Right ventricle myocardium superior (tissue), 1 donor: ENCODE results near the gene GAS2L1. TPM values are rescaled to one million over a fixed set of nuclear protein-coding genes. Genes with fewer than 3 reads are reported as not detected.

ENCODE experiments used
- ATAC-seq: fragments of 200-7000 bp; cut with Tn5 transposase; one replicate; pipeline ENCODE4 v1.9.1; 2020; ENCODE audit warnings: mild to moderate bottlenecking; ENCODE audit not compliant: poor library complexity
- DNase-seq: peaks from one replicate; pipeline ENCODE4 v3.0.0-alpha.2; 2020
- intact Hi-C: fragments of 100-400 bp; cut with DNase I; formaldehyde crosslinking; loops from one replicate; pipeline ENCODE4 v1.11.2; 2022
- long read RNA-seq: library from polyadenylated mRNA; unstranded; transcript quantifications from one replicate; pipeline ENCODE4 v2.0.0, GENCODE V29; 2021
- total RNA-seq: library from RNA; stranded (reverse); fragmentation: NEBNext Ultra II Directional; extraction: Animal tissue kit (Norgen Biotek cat#: 25700); gene quantifications from one replicate; pipeline ENCODE4 v1.2.1, GENCODE V29; 2021
- donor health status: DM: no; HTN: yes; CAD: no; lungs with severe emphysema.

GAS2L1 gene
- 24.4 TPM for total RNA-seq
- long read RNA-seq, transcript GAS2L1-208 (6 exons, 2,925 nt): major isoform, 79 of 154 reads
- long read RNA-seq, transcript GAS2L1-206 (5 exons, 2,238 nt): minor isoform, 7 of 154 reads
- long read RNA-seq, partial matches to known transcripts: 13 of 154 reads
- long read RNA-seq, other reads (novel, unspliced or antisense): 51 of 154 reads

GRCh38 chr22:29306175-29306834 lies at the start of gene GAS2L1:
Gene GAS2L1, plus strand, starts transcription at chr22:29306650. Its CDS starts 1,456 bp downstream, at chr22:29308106.
- peak; percentile 74 for ATAC-seq
- intact Hi-C loops: loop anchor here (2.0 to 5.0 kb wide), 2 partner anchors 38 to 51 kb away; partner anchors contain the start of gene EWSR1
- peak; percentile 93 for DNase-seq

- ATAC-seq: no peak
- intact Hi-C loops: no loop called here
Measured at GRCh38 chr22:29257751-29258181, 48.7 kb upstream of the GAS2L1 start.

GRCh38 chr22:29258407-29259252 lies 47.8 kb upstream of the GAS2L1 start:
- intact Hi-C loops: no loop called here
- DNase-seq (no peak), ATAC-seq (no peak)

More at GRCh38 chr22:29257751-29258181, 48.7 kb upstream of the GAS2L1 start:
- DNase-seq: no peak

- intact Hi-C loops: no loop called here
- DNase-seq: no peak
- ATAC-seq: no peak
Measured at GRCh38 chr22:29259253-29259899, 47.1 kb upstream of the GAS2L1 start.

GRCh38 chr22:29260031-29260560 lies 46.4 kb upstream of the GAS2L1 start:
- ATAC-seq (no peak), DNase-seq (no peak)
- intact Hi-C loops: no loop called here

- intact Hi-C loops: no loop called here
- ATAC-seq (no peak), DNase-seq (no peak)
Measured at GRCh38 chr22:29260601-29261315, 45.7 kb upstream of the GAS2L1 start.

- ATAC-seq: no peak
- DNase-seq: no peak
- intact Hi-C loops: no loop called here
Measured at GRCh38 chr22:29263791-29264276, 42.6 kb upstream of the GAS2L1 start.

- DNase-seq (no peak), ATAC-seq (no peak)
- intact Hi-C loops: no loop called here
Measured at GRCh38 chr22:29265305-29265704, 41.1 kb upstream of the GAS2L1 start.

- intact Hi-C loops: no loop called here
- ATAC-seq: no peak
- no peak for DNase-seq
Measured at GRCh38 chr22:29265929-29266328, 40.5 kb upstream of the GAS2L1 start.

- ATAC-seq: no peak
Measured at GRCh38 chr22:29266564-29267461, 39.6 kb upstream of the GAS2L1 start.

GRCh38 chr22:29267462-29267857 lies 39.0 kb upstream of the GAS2L1 start:
- ATAC-seq (no peak), DNase-seq (no peak)
- intact Hi-C loops: no loop called here

More at GRCh38 chr22:29266564-29267461, 39.6 kb upstream of the GAS2L1 start:
- intact Hi-C loops: no loop called here
- no peak for DNase-seq

- intact Hi-C loops: loop anchor here (2.0 kb wide), 1 partner anchor 39 kb away; the partner anchor contains the start of gene GAS2L1
- DNase-seq: peak; percentile 97
- ATAC-seq: peak; percentile 95
Measured at GRCh38 chr22:29267858-29268510, 38.5 kb upstream of the GAS2L1 start, which contains the start of the genes EWSR1 and RHBDD3. Gene EWSR1, plus strand, starts transcription at chr22:29268268. Its CDS starts 69 bp downstream, at chr22:29268337. Gene RHBDD3, minus strand, starts transcription at chr22:29267981. Its CDS starts 2,355 bp downstream, at chr22:29265626.

GRCh38 chr22:29268511-29269229 lies 37.8 kb upstream of the GAS2L1 start:
- ATAC-seq (peak; percentile 73), DNase-seq (peak; percentile 84)
- intact Hi-C loops: loop anchor here (2.0 kb wide), 1 partner anchor 38 kb away; the partner anchor contains the start of gene GAS2L1

GRCh38 chr22:29269230-29269604 lies 37.2 kb upstream of the GAS2L1 start:
- intact Hi-C loops: loop anchor here (2.0 kb wide), 1 partner anchor 38 kb away; the partner anchor contains the start of gene GAS2L1
- no peak for ATAC-seq
- DNase-seq: no peak

GRCh38 chr22:29269731-29270474 lies 36.5 kb upstream of the GAS2L1 start:
- no peak for DNase-seq
- intact Hi-C loops: loop anchor here (2.0 kb wide), 1 partner anchor 37 kb away; the partner anchor contains the start of gene GAS2L1
- ATAC-seq: no peak
